SU-DHL-6 (cell line): ENCODE measurements around the gene VTI1A.

Source experiments
- CTCF ChIP-seq: fragments of 200-600 bp; sonication (generic); IDR thresholded peaks from one replicate; pipeline ENCODE4 v1.5.1; 2017; ENCODE audit warnings: antibody characterized with exemption, mild to moderate bottlenecking, low read length, moderate library complexity; ENCODE audit not compliant: insufficient read depth, poor library complexity, severe bottlenecking
- EZH2phosphoT487 ChIP-seq: fragments of 200-600 bp; sonication (generic), shearing (Covaris generic); conservative IDR thresholded peaks from 2 replicates; pipeline ENCODE4 v1.6.1; 2018; ENCODE audit warnings: mild to moderate bottlenecking, antibody characterized with exemption, low read length, moderate library complexity, mixed read lengths

GRCh38 chr10:112484399-112484798 is 37.4 kb downstream of the VTI1A start:
- TF ChIP-seq EZH2phosphoT487 (no peak), CTCF (no peak)
